HUES64 (cell line): ENCODE data around the gene SAMD1.

Experiments
- H3K27ac ChIP-seq: 2 replicates; pipeline ENCODE4 v1.7.0; 2013; ENCODE audit warnings: low read depth, low read length, inconsistent platforms
- H3K27me3 ChIP-seq: 2 replicates; pipeline ENCODE4 v1.6.1; 2013; ENCODE audit warnings: mild to moderate bottlenecking, low read length; ENCODE audit not compliant: insufficient read depth
- H3K36me3 ChIP-seq: 2 replicates; pipeline ENCODE4 v1.6.1; 2013; ENCODE audit warnings: mild to moderate bottlenecking, low read length; ENCODE audit not compliant: insufficient read depth
- H3K4me1 ChIP-seq: 2 replicates; pipeline ENCODE4 v1.6.1; 2013; ENCODE audit warnings: mild to moderate bottlenecking, low read length, moderate library complexity; ENCODE audit not compliant: insufficient read depth
- H3K4me3 ChIP-seq: 2 replicates; pipeline ENCODE4 v1.5.1; 2013; ENCODE audit warnings: mild to moderate bottlenecking, low read length, moderate library complexity
- H3K9ac ChIP-seq: 2 replicates; pipeline ENCODE4 v1.6.1; 2013; ENCODE audit warnings: mild to moderate bottlenecking, low read depth, low read length
- H3K9me3 ChIP-seq: 2 replicates; pipeline ENCODE4 v1.6.1; 2013; ENCODE audit warnings: low read depth, low read length; ENCODE audit not compliant: insufficient read depth
- WGBS: fragments of 150-250, 120-280 bp; methylation state at CpG from one replicate; pipeline ENCODE4 v1.1.7; 2013; ENCODE audit warnings: missing lambda C conversion rate; 5-methylcytosine and 5-hydroxymethylcytosine counted together

Gene SAMD1

DNA sequence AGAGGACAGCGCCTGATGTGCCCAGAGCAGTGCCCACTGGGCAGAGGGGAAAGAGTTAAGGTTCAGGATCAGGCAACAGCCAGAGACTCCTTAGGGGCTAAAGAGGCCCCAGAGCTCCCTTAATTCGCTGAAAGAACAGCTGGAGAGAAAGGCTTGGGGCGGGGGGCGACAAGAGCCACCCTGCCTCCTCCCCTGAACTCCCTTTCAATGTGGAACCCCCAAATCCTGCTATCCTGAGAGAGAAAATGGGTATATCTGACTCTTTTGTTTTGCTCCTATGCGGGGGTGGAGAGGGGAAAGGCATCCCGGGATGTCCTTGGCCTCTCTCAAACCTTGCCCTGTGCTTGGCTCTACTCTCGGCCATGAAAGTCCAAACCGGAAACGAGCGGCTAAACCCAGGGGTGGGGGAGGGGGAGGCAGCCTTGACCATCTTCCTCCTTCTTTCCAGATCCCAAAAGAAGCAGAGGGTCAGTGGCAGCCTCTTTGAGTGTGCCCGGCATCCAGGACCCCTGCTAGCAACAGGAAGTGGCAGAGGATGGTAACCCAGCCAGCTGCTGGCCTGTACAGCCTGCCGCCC is 22.3 kb upstream of the SAMD1 start:
- Histone ChIP-seq H3K9ac (no peak overlapping the region), H3K27ac (peak overlapping the region; percentile 53), H3K4me3 (no peak overlapping the region), H3K9me3 (no peaks in the 10 kb centered on the region), H3K4me1 (peaks cover 23% of the 10 kb centered on the region), H3K36me3 (no peaks in the 10 kb centered on the region), H3K27me3 (no peaks in the 10 kb centered on the region)
- 49% methylated on average over 12 of the region's 12 CpGs for WGBS

DNA sequence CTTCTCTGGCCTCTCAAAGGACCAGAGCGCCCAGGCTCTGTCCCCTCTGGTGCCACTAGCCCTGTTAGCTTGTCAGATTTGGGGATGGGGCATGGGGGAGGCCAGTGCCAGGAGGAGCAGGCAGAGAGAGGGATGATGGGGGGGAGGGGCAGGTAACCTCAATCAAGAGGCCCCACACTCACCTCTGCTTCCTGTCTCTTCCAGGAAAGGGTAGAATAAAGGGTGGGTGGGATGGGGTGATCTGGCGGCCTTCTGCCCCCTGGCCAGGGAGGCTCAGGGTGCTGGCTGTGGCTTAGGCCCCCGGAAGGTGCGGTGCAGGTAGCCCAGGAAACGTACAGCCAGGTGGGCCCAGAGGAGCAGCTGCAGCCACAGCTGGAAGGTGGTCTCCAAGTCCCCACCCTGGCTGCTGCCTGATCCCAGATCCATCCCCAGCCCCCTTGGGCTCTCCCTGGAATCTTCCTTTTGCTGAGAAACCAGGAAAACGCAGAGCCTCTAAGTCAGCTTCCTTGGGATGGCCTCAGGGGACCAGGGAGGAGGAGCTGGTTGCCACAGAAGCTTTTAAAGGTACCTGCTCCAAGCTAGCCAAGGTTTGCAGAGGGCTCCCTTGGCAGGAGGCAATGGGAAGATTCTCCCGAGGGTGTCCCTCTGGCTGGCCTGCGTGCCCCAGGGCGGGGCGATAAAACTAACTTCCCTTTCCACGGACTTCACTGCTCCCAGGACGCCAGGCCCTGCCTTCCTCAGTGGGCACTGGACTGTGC is 21.7 kb upstream of the SAMD1 start:
- no peaks in the 10 kb centered on the region for H3K9me3 ChIP-seq
- no peaks in the 10 kb centered on the region for H3K27me3 ChIP-seq
- H3K4me3 ChIP-seq, result no peak overlapping the region
- H3K36me3 ChIP-seq, result no peaks in the 10 kb centered on the region
- peaks cover 23% of the 10 kb centered on the region for H3K4me1 ChIP-seq
- no peak overlapping the region for H3K9ac ChIP-seq
- peak overlapping the region; percentile 53 for H3K27ac ChIP-seq
- 73% methylated on average over 12 of the region's 12 CpGs for WGBS

DNA sequence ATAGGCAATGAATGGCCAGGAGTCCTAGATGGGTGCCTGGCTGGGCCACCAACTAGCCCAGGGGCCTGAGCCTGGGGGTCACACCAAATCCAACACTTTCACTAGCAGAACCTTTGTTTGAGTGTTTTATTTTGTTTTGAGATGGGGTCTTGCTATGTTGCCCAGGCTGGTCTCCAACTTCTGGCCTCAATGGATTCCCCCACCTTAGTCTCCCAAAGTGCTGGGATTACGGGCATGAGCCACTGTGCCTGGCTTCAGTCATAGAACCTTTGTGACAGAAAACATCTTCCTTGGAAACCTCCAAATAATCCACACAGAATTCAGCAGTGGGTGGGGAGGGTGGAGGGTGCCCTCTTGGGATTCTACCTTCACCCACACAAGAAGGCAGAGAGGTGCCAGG is 20.9 kb upstream of the SAMD1 start:
- Histone ChIP-seq H3K4me3 (no peak overlapping the region), H3K9ac (no peak overlapping the region), H3K4me1 (peaks cover 20% of the 10 kb centered on the region), H3K27ac (no peak overlapping the region; the same call in 1 of the 2 replicates), H3K27me3 (no peaks in the 10 kb centered on the region), H3K9me3 (no peaks in the 10 kb centered on the region), H3K36me3 (no peaks in the 10 kb centered on the region)
- WGBS, result 100% methylated on average over 1 of the region's 1 CpG

DNA sequence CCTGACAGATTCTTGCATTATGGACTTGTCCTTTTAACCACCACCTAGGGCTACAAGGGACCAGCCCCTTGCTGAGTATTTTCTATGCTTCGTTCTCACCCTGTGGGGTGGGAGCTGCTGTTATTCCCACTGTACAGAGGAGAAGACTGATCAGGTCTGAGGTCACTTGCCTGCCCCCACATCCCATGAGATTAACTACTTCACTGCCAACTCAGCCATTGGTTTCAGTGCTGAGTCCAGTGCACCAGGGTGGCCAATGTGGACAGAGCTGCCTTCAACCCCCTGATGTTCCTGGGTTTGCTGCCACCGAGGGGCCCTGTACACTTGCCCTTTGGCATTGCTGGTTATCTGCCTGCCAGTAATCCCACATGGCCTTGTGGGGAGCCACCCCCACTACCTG is 20.1 kb upstream of the SAMD1 start:
- WGBS, result 97% methylated on average over 2 of the region's 2 CpGs
- no peaks in the 10 kb centered on the region for H3K36me3 ChIP-seq
- H3K9ac ChIP-seq, result no peak overlapping the region

DNA sequence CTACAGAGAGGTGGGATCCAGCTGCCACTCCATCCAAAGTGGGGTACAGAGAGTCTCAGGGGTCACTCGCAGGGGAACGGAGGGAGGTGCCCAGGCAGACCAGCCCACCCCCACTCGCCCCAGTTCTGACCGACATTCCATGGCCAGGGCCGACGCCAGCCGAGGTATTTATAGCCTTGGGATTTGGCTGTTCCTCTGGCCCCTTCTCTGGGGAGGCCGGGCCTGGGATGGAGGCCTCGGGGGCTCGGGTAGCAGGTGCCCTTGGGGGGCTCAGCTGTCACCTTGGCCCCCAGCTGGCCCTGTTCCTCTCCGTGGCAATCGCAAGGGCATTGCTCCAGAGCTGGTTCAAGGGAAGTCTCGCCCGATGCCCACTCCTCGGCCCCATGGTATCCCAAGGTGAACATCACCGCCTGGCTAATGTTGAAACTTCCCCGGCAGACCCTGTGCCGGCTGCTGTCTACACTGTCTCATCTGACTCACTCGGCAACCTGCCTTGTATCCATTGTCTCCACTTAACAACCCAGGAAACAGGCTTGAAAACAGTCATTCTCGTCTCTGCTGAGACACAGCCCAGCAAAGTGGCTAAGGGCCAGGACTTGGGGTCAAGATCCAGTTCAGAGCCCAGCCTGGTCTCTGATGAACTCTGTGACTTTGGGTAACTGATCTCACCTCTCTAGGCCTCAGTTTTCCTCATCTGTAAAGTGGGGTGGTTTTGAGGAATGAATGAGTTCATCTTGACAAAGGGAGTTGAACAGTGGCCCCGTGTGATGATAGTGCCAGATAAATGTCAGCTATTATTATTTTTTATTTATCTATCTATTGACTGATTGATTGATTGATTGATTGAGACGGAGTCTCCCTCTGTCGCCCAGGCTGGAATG is 17.3 kb upstream of the SAMD1 start:
- 91% methylated on average over 23 of the region's 23 CpGs for WGBS
- no peak overlapping the region for H3K27ac ChIP-seq

More for the DNA sequence above, 20.1 kb upstream of the SAMD1 start:
- Histone ChIP-seq H3K27me3 (no peaks in the 10 kb centered on the region), H3K9me3 (no peaks in the 10 kb centered on the region), H3K4me1 (peaks cover 19% of the 10 kb centered on the region), H3K27ac (no peak overlapping the region), H3K4me3 (no peak overlapping the region)

DNA sequence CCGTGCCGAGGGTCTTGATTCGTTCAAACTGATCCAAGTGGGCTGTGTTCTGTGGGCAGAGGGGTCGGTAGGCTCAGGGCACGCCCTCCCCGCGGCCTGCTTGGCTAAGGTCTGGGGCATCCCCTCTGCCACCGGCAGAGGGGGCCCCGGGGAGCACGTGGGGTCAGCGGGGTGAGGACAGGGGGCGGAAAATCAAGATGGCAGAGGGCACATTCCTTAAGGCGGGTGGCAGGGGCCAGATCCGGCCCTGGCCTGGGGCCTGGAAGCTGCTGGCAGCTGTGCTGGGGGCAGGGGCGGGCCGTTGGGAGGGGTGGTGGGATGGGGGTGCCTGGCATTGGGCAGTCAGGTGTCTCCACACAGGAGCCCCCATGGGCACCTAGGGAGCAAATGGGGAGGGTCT is 16.3 kb upstream of the SAMD1 start:
- 94% methylated on average over 16 of the region's 16 CpGs for WGBS
- H3K27me3 ChIP-seq, result no peaks in the 10 kb centered on the region
- no peak overlapping the region for H3K27ac ChIP-seq
- peaks cover 3% of the 10 kb centered on the region; the same call in 1 of the 2 replicates for H3K4me1 ChIP-seq
- peaks cover 11% of the 10 kb centered on the region; the same call in 1 of the 2 replicates for H3K36me3 ChIP-seq
- H3K9ac ChIP-seq, result no peak overlapping the region
- H3K4me3 ChIP-seq, result no peak overlapping the region
- no peaks in the 10 kb centered on the region for H3K9me3 ChIP-seq

More for the DNA sequence above, 17.3 kb upstream of the SAMD1 start:
- Histone ChIP-seq H3K4me3 (no peak overlapping the region), H3K9me3 (no peaks in the 10 kb centered on the region), H3K36me3 (peaks cover 7% of the 10 kb centered on the region; the same call in 1 of the 2 replicates), H3K9ac (no peak overlapping the region), H3K4me1 (peaks cover 11% of the 10 kb centered on the region), H3K27me3 (no peaks in the 10 kb centered on the region)

DNA sequence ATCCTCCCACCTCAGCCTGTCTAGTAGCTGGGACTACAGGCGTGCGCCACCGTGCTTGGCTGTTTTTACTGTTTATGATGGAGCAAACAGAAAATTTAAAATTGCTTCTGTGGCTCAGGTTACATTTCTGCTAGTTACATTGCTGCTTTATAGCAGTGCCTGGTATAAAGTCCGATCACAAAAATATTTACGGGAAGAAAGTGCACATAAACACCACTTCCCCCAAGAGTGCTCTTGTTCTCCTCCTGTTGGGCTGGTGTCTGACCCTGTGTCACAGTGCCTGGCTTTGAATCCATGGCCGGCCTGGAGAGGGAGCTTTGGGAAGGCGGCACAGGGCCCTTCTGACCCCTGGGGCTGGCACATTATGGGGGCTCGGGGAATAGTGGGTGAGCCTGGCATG is 15.1 kb upstream of the SAMD1 start:
- no peak overlapping the region for H3K27ac ChIP-seq
- no peak overlapping the region for H3K9ac ChIP-seq
- no peaks in the 10 kb centered on the region for H3K9me3 ChIP-seq
- no peak overlapping the region for H3K4me3 ChIP-seq
- 92% methylated on average over 8 of the region's 8 CpGs for WGBS
- no peaks in the 10 kb centered on the region for H3K27me3 ChIP-seq
- H3K4me1 ChIP-seq, result no peaks in the 10 kb centered on the region
- peaks cover 12% of the 10 kb centered on the region; the same call in 1 of the 2 replicates for H3K36me3 ChIP-seq

DNA sequence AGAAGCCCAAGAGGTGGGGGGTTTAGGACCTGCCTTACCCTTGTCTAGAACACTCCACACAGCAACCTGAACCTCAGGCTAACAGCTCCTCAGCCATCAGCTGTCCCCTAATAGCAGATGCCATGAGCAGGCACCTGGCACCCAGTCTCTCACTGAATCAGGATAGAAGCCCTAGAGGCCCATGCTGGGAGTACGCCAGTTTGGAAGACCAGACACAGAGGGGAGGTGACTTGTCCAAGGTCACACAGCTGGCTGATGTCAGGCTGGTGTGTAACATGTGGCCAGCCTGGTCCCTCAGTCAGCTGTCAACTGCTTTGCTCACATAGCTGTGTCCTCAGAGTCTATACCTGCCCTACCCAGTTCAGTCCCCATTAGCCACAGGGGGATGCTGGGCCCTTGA is 12.8 kb upstream of the SAMD1 start:
- no peaks in the 10 kb centered on the region for H3K27me3 ChIP-seq
- H3K27ac ChIP-seq, result no peak overlapping the region
- H3K9me3 ChIP-seq, result no peaks in the 10 kb centered on the region
- WGBS, result 91% methylated on average over 1 of the region's 1 CpG
- peaks cover 15% of the 10 kb centered on the region; the same call in 1 of the 2 replicates for H3K36me3 ChIP-seq
- H3K9ac ChIP-seq, result no peak overlapping the region
- no peaks in the 10 kb centered on the region for H3K4me1 ChIP-seq
- no peak overlapping the region for H3K4me3 ChIP-seq

DNA sequence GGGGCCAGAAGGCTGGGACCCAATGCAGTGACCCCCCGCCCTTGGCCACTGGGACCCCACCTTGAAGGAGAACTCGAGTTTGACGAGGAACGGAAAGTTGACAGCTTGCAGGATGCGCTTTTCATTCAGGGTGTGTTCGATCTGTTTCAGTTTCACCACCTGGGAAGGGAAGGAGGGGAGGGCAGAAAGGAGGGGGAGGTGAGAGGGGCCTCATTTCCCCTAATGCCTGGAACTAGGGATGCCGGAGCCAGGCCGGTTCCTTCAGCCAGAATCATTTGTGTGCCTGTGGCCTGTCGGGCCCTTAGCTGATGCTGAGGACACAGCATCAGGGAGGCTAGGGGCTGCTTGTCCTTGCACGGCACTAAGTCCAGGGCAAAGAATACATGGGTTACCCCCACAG is 12.2 kb upstream of the SAMD1 start:
- Histone ChIP-seq H3K9ac (no peak overlapping the region), H3K4me1 (no peaks in the 10 kb centered on the region), H3K4me3 (no peak overlapping the region), H3K27ac (no peak overlapping the region), H3K9me3 (no peaks in the 10 kb centered on the region), H3K36me3 (peaks cover 15% of the 10 kb centered on the region; the same call in 1 of the 2 replicates), H3K27me3 (no peaks in the 10 kb centered on the region)
- WGBS, result 94% methylated on average over 10 of the region's 10 CpGs

DNA sequence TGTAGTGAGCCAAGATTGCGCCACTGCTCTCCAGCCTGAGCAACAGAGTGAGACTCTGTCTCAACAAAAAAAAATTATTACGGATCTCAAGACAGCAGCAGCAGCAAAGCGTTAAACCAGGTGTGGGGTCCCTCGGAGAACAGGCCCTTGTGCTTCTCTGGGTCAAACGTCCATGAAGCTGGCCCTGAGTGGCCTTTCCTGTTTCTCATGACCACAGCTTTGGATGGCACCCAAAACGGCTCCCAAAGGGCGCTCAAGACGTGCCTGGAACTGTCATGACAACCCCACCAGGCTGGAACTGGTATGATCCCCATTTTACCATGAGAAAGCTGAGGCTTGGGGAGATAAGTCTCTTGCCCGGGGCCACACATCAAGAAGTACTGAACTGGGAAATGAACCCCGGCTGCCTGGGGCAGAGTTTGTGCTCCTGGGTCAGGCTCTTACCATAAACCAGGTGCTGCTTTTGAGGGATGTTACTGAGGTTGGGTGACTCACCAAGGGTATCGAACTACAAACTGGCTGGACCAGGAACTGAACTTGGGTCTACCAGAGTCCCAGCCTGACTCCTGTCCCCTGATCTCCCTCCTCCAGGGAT is 11.6 kb upstream of the SAMD1 start:
- Histone ChIP-seq H3K36me3 (peaks cover 15% of the 10 kb centered on the region; the same call in 1 of the 2 replicates), H3K27ac (no peak overlapping the region), H3K27me3 (no peaks in the 10 kb centered on the region), H3K9me3 (no peaks in the 10 kb centered on the region), H3K4me3 (no peak overlapping the region), H3K4me1 (no peaks in the 10 kb centered on the region), H3K9ac (no peak overlapping the region)
- WGBS, result 94% methylated on average over 11 of the region's 11 CpGs
